Mononuclear cell (primary cell): ENCODE results near the gene ZKSCAN8. TPM values are rescaled to one million over a fixed set of nuclear protein-coding genes. Genes with fewer than 3 reads are reported as not detected.

Experiments used
- H3K27me3 ChIP-seq: 2 replicates; pipeline ENCODE4 v1.6.0; 2011; ENCODE audit warnings: low read length, control low read depth; ENCODE audit not compliant: insufficient read depth
- H3K4me1 ChIP-seq: 2 replicates; pipeline ENCODE4 v1.5.1; 2011; ENCODE audit warnings: mild to moderate bottlenecking, low read length, control low read depth; ENCODE audit not compliant: insufficient read depth
- H3K4me3 ChIP-seq: 2 replicates; pipeline ENCODE4 v1.5.1; 2011; ENCODE audit warnings: mild to moderate bottlenecking, low read length, moderate library complexity
- H3K9me3 ChIP-seq: 2 replicates; pipeline ENCODE4 v1.5.1; 2011; ENCODE audit warnings: low read depth, mild to moderate bottlenecking, control low read depth, low read length
- total RNA-seq: library from RNA; depleted of rRNA; stranded (reverse); fragments of >200 nt; gene quantifications from one replicate; pipeline ENCODE4 v1.2.3, GENCODE V29; 2012

Gene ZKSCAN8
- total RNA-seq, 1 donor: 22.6 TPM

DNA sequence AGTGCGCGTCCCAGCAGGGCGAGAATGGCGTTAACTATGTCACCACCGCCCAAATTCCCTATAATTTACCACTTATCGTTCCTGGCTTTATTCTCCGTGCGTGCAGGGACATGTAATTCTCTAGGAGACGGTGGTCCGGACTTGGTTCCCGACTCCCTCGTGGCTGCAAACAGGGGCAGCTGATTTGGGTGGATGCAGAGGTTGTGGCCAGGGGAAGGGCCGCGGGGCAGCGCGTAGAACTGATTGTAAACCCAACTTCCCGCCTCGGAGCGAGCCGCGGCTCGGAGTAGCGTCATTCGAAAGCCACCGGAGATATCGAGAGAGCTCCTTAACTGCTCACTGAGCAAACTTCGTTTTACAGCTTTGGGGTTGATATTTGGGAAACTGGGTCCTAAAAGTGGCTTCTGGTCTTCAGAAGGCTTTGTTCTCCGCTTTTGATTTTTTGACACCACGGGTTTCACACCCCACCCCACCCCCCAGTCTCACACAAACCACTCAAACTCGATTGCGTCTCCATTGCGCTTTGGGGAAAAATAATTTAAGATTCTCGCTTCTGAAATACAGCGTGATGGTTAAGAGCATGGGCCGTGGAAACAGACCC is 65.9 kb downstream of the ZKSCAN8 start:
- no peak overlapping the region for H3K4me3 ChIP-seq
- H3K27me3 ChIP-seq: peaks cover 97% of the 10 kb centered on the region
- H3K9me3 ChIP-seq: peaks cover 8% of the 10 kb centered on the region
- peaks cover 24% of the 10 kb centered on the region for H3K4me1 ChIP-seq

DNA sequence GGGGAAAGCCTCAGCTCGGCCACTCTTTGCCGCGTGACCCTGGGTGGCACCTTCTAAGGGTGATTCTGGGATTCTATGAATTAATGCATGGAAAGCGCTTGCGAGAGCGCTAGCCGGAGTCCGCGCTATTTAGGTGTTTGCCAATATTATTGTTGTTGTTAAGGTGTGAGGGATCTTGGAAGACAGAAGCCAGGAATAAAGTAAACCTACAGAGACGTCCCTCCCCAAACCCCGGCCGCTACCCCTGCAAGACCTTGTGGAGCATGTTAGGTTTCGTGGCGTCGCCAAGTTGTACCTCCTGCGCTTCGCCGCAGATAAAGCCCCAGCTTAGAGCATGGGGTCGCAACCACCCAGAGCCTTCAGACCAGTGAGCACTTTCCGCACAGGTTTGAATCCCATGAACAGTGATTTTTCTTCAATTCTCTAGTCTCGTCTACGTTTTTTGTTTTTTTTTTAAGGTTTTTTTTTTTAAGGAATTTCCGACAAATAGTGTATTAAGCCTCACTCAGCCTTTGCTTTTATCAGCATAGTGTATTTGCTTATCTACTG is 66.5 kb downstream of the ZKSCAN8 start:
- Histone ChIP-seq H3K27me3 (peaks cover 100% of the 10 kb centered on the region), H3K9me3 (peaks cover 8% of the 10 kb centered on the region), H3K4me3 (no peak overlapping the region), H3K4me1 (peaks cover 27% of the 10 kb centered on the region)

Other genes starting within 250 kb of the ZKSCAN8 start
- not detected for gene OR2B2, start 229.5 kb upstream of the ZKSCAN8 start, total RNA-seq
- not detected for gene OR2B6, start 184.6 kb upstream of the ZKSCAN8 start, total RNA-seq
- gene ZNF165, start 61.3 kb upstream of the ZKSCAN8 start, total RNA-seq: 2.1 TPM
- gene ZSCAN16, start 17.3 kb upstream of the ZKSCAN8 start, total RNA-seq: 10.2 TPM
- 6.7 TPM for gene ZSCAN9, start 83.4 kb downstream of the ZKSCAN8 start, total RNA-seq
- gene ZKSCAN4, start 110.4 kb downstream of the ZKSCAN8 start, total RNA-seq: 0.84 TPM
- 0.21 TPM for gene NKAPL, start 117.4 kb downstream of the ZKSCAN8 start, total RNA-seq
- gene ZSCAN26, start 125.3 kb downstream of the ZKSCAN8 start, total RNA-seq: 12.4 TPM
- gene PGBD1, start 139.7 kb downstream of the ZKSCAN8 start, total RNA-seq: 0.52 TPM
- gene ZSCAN31, start 194.3 kb downstream of the ZKSCAN8 start, total RNA-seq: 1.3 TPM
- gene ZKSCAN3, start 208.1 kb downstream of the ZKSCAN8 start, total RNA-seq: 0.52 TPM